Measurements from ENCODE around the gene SHC2.
A peak's percentile ranks its signal among the peaks of the same experiment; 100 is the strongest.

DNA sequence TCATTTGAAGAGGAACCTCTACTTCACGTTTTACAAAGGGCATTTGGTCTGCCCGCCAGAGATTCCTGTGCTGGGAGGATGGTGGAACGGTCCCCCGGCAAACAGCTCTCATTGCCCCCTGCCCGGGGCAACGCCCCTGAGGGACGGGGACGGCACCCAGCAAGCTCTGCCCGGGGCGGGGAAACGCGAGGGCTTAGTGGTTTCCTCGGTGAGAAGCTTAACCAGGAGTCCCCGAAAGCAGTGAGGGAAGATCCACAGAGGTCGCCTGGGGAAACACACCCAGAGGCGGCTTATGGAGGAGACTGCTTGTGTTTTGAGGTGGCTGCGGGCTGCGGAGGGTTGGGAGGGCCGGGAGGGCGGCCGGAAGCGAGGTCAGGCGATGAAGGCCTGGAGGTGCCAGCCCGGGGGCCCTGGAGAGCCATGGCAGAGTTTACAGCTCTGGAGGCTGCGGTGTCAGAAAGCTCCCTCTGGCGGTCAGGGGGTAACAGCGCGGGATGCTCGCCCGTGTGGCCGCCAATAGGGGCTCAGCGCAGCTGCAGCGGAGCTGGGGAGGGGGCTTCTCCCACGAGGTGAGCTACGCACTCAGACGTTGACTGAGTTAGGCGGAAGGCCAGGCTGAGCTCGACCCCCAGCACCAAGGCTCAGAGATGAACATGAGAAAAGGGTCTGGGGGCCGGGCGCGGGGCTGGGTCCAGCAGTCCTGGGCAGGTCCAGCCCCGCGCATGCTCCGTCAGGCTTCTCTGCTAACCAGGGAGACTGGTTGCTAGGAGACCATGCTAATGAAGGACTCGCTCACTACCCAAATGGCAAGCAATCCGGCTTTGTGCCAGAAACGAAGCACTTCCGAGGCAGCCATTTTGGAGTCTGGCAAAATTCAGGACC, 45.8 kb upstream of the SHC2 start:
- no peak for TF ChIP-seq HES4 (CRISPR knock-in tag; IDR thresholded peaks at IDR 0.05; ENCODE audit: borderline replicate concordance)
- TF ChIP-seq ZNF235 (CRISPR knock-in tag; IDR thresholded peaks at IDR 0.05; ENCODE audit: borderline replicate concordance), result no peak
- TF ChIP-seq, protein P1, sequence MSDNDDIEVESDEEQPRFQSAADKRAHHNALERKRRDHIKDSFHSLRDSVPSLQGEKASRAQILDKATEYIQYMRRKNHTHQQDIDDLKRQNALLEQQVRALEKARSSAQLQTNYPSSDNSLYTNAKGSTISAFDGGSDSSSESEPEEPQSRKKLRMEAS (IDR thresholded peaks at IDR 0.05), result peak; percentile 71
- no peak for TF ChIP-seq HDAC6 (IDR thresholded peaks at IDR 0.05; ENCODE audit: low read depth, low read length)
- no peak for TF ChIP-seq GPN1 (CRISPR knock-in tag; IDR thresholded peaks at IDR 0.05; ENCODE audit: borderline replicate concordance)
